HepG2 (cell line): ENCODE data around the gene NFE2. TPM values are rescaled to one million over a fixed set of nuclear protein-coding genes. Genes with fewer than 3 reads are reported as not detected.

ENCODE experiments used
- FIP1L1 ChIP-seq: fragments of 200-400 bp; formaldehyde crosslinking; IDR thresholded peaks from 2 replicates; pipeline ENCODE4 v1.6.1; 2018; ENCODE audit warnings: low read depth, mild to moderate bottlenecking, low read length, moderate library complexity, borderline replicate concordance; ENCODE audit not compliant: insufficient read depth
- FOXA3 ChIP-seq: IDR thresholded peaks from 2 replicates; pipeline ENCODE4 v1.6.1; 2016; ENCODE audit warnings: missing genetic modification reagents, missing compliant biosample characterization
- NCOR1 ChIP-seq: fragments of 200-600 bp; sonication (generic); IDR thresholded peaks from 2 replicates; pipeline ENCODE4 v1.7.0; 2017; ENCODE audit warnings: antibody characterized with exemption, low read length, borderline replicate concordance
- NFE2L2 ChIP-seq: fragments of 150-350 bp; IDR thresholded peaks from 2 replicates; pipeline ENCODE4 v1.6.1; 2014; ENCODE audit warnings: low read length
- NFYC ChIP-seq: IDR thresholded peaks from 2 replicates; pipeline ENCODE4 v1.6.1; 2016; ENCODE audit warnings: missing genetic modification reagents, missing compliant biosample characterization
- PAX8 ChIP-seq: sonication (generic); formaldehyde crosslinking; IDR thresholded peaks from 2 replicates; pipeline ENCODE4 v1.8.0; 2022; ENCODE audit warnings: mild to moderate bottlenecking, missing genetic modification reagents, borderline replicate concordance
- SKIL ChIP-seq: sonication (generic); formaldehyde crosslinking; IDR thresholded peaks from 2 replicates; pipeline ENCODE4 v1.8.0; 2022; ENCODE audit warnings: missing genetic modification reagents, mild to moderate bottlenecking, moderate library complexity, borderline replicate concordance
- SP4 ChIP-seq: sonication (generic); formaldehyde crosslinking; IDR thresholded peaks from 2 replicates; pipeline ENCODE4 v1.8.1; 2023; ENCODE audit warnings: mild to moderate bottlenecking, missing genetic modification reagents
- TARDBP ChIP-seq: sonication (generic); formaldehyde crosslinking; IDR thresholded peaks from 2 replicates; pipeline ENCODE4 v1.8.0; 2022; ENCODE audit warnings: mild to moderate bottlenecking, missing genetic modification reagents
- ZBTB21 ChIP-seq: sonication (generic); formaldehyde crosslinking; IDR thresholded peaks from 2 replicates; pipeline ENCODE4 v1.4.0; 2020; ENCODE audit warnings: missing genetic modification reagents
- ZBTB37 ChIP-seq: sonication (generic); formaldehyde crosslinking; IDR thresholded peaks from 2 replicates; pipeline ENCODE4 v1.4.0; 2020; ENCODE audit warnings: mild to moderate bottlenecking, missing genetic modification reagents
- ZKSCAN1 ChIP-seq: fragments of 150-350 bp; IDR thresholded peaks from 2 replicates; pipeline ENCODE4 v1.6.1; 2014; ENCODE audit warnings: low read length
- ZKSCAN8 ChIP-seq: IDR thresholded peaks from 2 replicates; pipeline ENCODE4 v1.6.1; 2016; ENCODE audit warnings: borderline replicate concordance, missing genetic modification reagents, missing compliant biosample characterization
- ZNF232 ChIP-seq: sonication (generic); formaldehyde crosslinking; IDR thresholded peaks from 2 replicates; pipeline ENCODE4 v1.4.0; 2020; ENCODE audit warnings: missing genetic modification reagents, borderline replicate concordance
- ZNF34 ChIP-seq: sonication (generic); formaldehyde crosslinking; IDR thresholded peaks from 2 replicates; pipeline ENCODE4 v1.4.0; 2020; ENCODE audit warnings: mild to moderate bottlenecking, missing genetic modification reagents, borderline replicate concordance
- ZNF367 ChIP-seq: sonication (generic); formaldehyde crosslinking; IDR thresholded peaks from 2 replicates; pipeline ENCODE4 v1.4.0; 2020; ENCODE audit warnings: missing genetic modification reagents, borderline replicate concordance
- ZNF788 ChIP-seq: sonication (generic); formaldehyde crosslinking; IDR thresholded peaks from 2 replicates; pipeline ENCODE4 v1.5.0; 2020; ENCODE audit warnings: mild to moderate bottlenecking, missing genetic modification reagents, borderline replicate concordance
- ZNF83 ChIP-seq: sonication (generic); formaldehyde crosslinking; IDR thresholded peaks from 2 replicates; pipeline ENCODE4 v1.4.0; 2020; ENCODE audit warnings: missing genetic modification reagents, mild to moderate bottlenecking, borderline replicate concordance
- polyA plus RNA-seq, 8 experiments: library from polyadenylated mRNA; depleted of rRNA in 3 of 8; stranded (reverse) in 7 of 8; unstranded in 1 of 8; fragments of >200 nt; fragmentation: Illumina TruSeq in 4 of 8; extraction: Trizol in 4 of 8; gene quantifications; 2 replicates each; pipeline versions ENCODE4 v1.2.1 to v1.2.3, GENCODE V29; 2011 to 2016; ENCODE audit warnings: low read depth in 4 of 8, missing spikeins in 1 of 8, mixed read lengths in 1 of 8; ENCODE audit not compliant: insufficient read depth in 1 of 8
- total RNA-seq, 5 experiments: library from RNA; depleted of rRNA; stranded (reverse); fragments of >200 nt; fragmentation: Illumina TruSeq; extraction: Trizol; gene quantifications; 2 replicates each; pipeline ENCODE4 v1.2.3, GENCODE V29; 2016; ENCODE audit warnings: low read depth in 1 of 5
- TF ChIP-seq, protein P1 (sequence below): sonication (generic); formaldehyde crosslinking; IDR thresholded peaks from 2 replicates; pipeline ENCODE4 v1.4.0; 2020; ENCODE audit warnings: missing genetic modification reagents, borderline replicate concordance
- TF ChIP-seq, protein P2 (sequence below): sonication (generic); formaldehyde crosslinking; IDR thresholded peaks from 2 replicates; pipeline ENCODE4 v1.9.0; 2022; ENCODE audit warnings: missing genetic modification reagents, mild to moderate bottlenecking, borderline replicate concordance

NFE2 gene
- total and polyA plus RNA-seq, 2 of the 13 experiments (the other 11 are each of a cell fraction or from before 2014, with no cell fraction given), result 4.5 to 7.8 TPM

- no peak for TF ChIP-seq PAX8 (CRISPR knock-in tag)
- TF ChIP-seq TARDBP (CRISPR knock-in tag), result peak; percentile 91
- TF ChIP-seq ZNF83 (CRISPR knock-in tag), result no peak
- no peak for TF ChIP-seq ZNF232 (CRISPR knock-in tag)
- no peak for TF ChIP-seq NFE2L2
- peak; percentile 23; the same call in 1 of the 2 replicates for TF ChIP-seq FOXA3
- TF ChIP-seq ZKSCAN1, result no peak
- peak; percentile 20; the same call in 1 of the 2 replicates for TF ChIP-seq SP4 (CRISPR knock-in tag)
- TF ChIP-seq ZNF34 (CRISPR knock-in tag), result no peak; the same call in 1 of the 2 replicates
- TF ChIP-seq ZKSCAN8 (CRISPR knock-in tag), result no peak
- peak; percentile 33; the same call in 1 of the 2 replicates for TF ChIP-seq NFYC (CRISPR knock-in tag)
- TF ChIP-seq, protein P1, sequence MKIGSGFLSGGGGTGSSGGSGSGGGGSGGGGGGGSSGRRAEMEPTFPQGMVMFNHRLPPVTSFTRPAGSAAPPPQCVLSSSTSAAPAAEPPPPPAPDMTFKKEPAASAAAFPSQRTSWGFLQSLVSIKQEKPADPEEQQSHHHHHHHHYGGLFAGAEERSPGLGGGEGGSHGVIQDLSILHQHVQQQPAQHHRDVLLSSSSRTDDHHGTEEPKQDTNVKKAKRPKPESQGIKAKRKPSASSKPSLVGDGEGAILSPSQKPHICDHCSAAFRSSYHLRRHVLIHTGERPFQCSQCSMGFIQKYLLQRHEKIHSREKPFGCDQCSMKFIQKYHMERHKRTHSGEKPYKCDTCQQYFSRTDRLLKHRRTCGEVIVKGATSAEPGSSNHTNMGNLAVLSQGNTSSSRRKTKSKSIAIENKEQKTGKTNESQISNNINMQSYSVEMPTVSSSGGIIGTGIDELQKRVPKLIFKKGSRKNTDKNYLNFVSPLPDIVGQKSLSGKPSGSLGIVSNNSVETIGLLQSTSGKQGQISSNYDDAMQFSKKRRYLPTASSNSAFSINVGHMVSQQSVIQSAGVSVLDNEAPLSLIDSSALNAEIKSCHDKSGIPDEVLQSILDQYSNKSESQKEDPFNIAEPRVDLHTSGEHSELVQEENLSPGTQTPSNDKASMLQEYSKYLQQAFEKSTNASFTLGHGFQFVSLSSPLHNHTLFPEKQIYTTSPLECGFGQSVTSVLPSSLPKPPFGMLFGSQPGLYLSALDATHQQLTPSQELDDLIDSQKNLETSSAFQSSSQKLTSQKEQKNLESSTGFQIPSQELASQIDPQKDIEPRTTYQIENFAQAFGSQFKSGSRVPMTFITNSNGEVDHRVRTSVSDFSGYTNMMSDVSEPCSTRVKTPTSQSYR, result peak; percentile 38; the same call in 1 of the 2 replicates
- TF ChIP-seq NCOR1, result peak; percentile 85; the same call in 1 of the 2 replicates
- peak; percentile 62; the same call in 1 of the 2 replicates for TF ChIP-seq ZNF788 (CRISPR knock-in tag)
- TF ChIP-seq, protein P2, sequence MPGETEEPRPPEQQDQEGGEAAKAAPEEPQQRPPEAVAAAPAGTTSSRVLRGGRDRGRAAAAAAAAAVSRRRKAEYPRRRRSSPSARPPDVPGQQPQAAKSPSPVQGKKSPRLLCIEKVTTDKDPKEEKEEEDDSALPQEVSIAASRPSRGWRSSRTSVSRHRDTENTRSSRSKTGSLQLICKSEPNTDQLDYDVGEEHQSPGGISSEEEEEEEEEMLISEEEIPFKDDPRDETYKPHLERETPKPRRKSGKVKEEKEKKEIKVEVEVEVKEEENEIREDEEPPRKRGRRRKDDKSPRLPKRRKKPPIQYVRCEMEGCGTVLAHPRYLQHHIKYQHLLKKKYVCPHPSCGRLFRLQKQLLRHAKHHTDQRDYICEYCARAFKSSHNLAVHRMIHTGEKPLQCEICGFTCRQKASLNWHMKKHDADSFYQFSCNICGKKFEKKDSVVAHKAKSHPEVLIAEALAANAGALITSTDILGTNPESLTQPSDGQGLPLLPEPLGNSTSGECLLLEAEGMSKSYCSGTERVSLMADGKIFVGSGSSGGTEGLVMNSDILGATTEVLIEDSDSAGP (CRISPR knock-in tag), result peak; percentile 92; the same call in 1 of the 2 replicates
- TF ChIP-seq FIP1L1, result 0 out of 2 replicates have a peak, but pooled peaks have one; percentile 31
- TF ChIP-seq ZBTB37, result no peak
- peak; percentile 75; the same call in 1 of the 2 replicates for TF ChIP-seq SKIL
- TF ChIP-seq ZNF367, result no peak
- no peak for TF ChIP-seq ZBTB21 (CRISPR knock-in tag)
Measured at GRCh38 chr12:54294152-54294952, 6.5 kb downstream of the NFE2 start (continued).
